PC-9 (cell line): Measurements from ENCODE around the gene SHF. TPM values are rescaled to one million over a fixed set of nuclear protein-coding genes. Genes with fewer than 3 reads are reported as not detected.
A peak's percentile ranks its signal among the peaks of the same experiment; 100 is the strongest.

Experiments
- BruUV-seq: library from RNA; stranded (reverse); fragments of 400-500 nt; replicated peaks from 2 replicates; lab custom pipeline; 2021; lab: Mats Ljungman, UMichigan
- CTCF ChIA-PET: fragments of 300-600 bp; sonication (Branson Sonifier 250); formaldehyde crosslinking; loops from one replicate; lab custom pipeline; 2022; ENCODE audit warnings: antibody characterized with exemption; lab: Charles Lee
- POLR2A ChIA-PET: fragments of 300-600 bp; sonication (Branson Sonifier 250); formaldehyde crosslinking; loops from one replicate; lab custom pipeline; 2022; ENCODE audit warnings: antibody characterized with exemption; ENCODE audit not compliant: unreplicated experiment; lab: Charles Lee
- DNase-seq, 2 experiments: peaks; one replicate each; pipeline versions ENCODE4 v3.0.0 to v3.0.0-alpha.2; 2015 to 2022; ENCODE audit warnings: mixed read lengths in 1 of 2
- H2AFZ ChIP-seq: fragments of 200-600 bp; sonication (generic); 2 replicates; pipeline ENCODE4 v1.8.1; 2017; ENCODE audit warnings: antibody characterized with exemption
- H3F3A ChIP-seq: fragments of 200-600 bp; sonication (generic); 2 replicates; pipeline ENCODE4 v1.8.1; 2017; ENCODE audit warnings: antibody characterized with exemption, mild to moderate bottlenecking, low read depth; ENCODE audit not compliant: insufficient read depth
- H3K27ac ChIP-seq: fragments of 200-600 bp; sonication (generic); 2 replicates; pipeline ENCODE4 v1.6.1; 2016; ENCODE audit warnings: mixed run types
- H3K27me3 ChIP-seq: fragments of 200-600 bp; sonication (generic); 2 replicates; pipeline ENCODE4 v1.6.1; 2016; ENCODE audit warnings: low read depth, mixed run types; ENCODE audit not compliant: insufficient read depth
- H3K36me3 ChIP-seq: fragments of 200-600 bp; sonication (generic); 2 replicates; pipeline ENCODE4 v1.6.1; 2016; ENCODE audit warnings: low read depth, mixed run types
- H3K4me1 ChIP-seq: fragments of 200-600 bp; sonication (generic); replicated peaks from 2 replicates; pipeline ENCODE4 v1.6.1; 2016; ENCODE audit warnings: mixed run types; ENCODE audit not compliant: insufficient read depth
- H3K4me2 ChIP-seq: fragments of 200-600 bp; sonication (generic); 2 replicates; pipeline ENCODE4 v1.6.1; 2017; ENCODE audit warnings: mixed run types
- H3K4me3 ChIP-seq: fragments of 200-600 bp; sonication (generic); 2 replicates; pipeline ENCODE4 v1.6.1; 2016; ENCODE audit warnings: mixed run types
- H3K79me2 ChIP-seq: fragments of 200-600 bp; sonication (generic); 2 replicates; pipeline ENCODE4 v1.6.1; 2017; ENCODE audit warnings: low read depth, mixed run types
- H3K9me2 ChIP-seq: fragments of 200-600 bp; sonication (generic); 2 replicates; pipeline ENCODE4 v1.8.1; 2017; ENCODE audit warnings: mild to moderate bottlenecking; ENCODE audit not compliant: insufficient read depth
- H3K9me3 ChIP-seq: fragments of 200-600 bp; sonication (generic); 2 replicates; pipeline ENCODE4 v1.8.1; 2016; ENCODE audit warnings: low read depth; ENCODE audit not compliant: insufficient read depth
- H4K20me1 ChIP-seq: fragments of 200-600 bp; sonication (generic); 2 replicates; pipeline ENCODE4 v1.8.1; 2017; ENCODE audit not compliant: insufficient read depth
- EZH2 ChIP-seq: fragments of 200-600 bp; sonication (generic); IDR thresholded peaks from 2 replicates; pipeline ENCODE4 v1.8.0; 2017; ENCODE audit warnings: antibody characterized with exemption, low read depth
- intact Hi-C: fragments of 100-400 bp; cut with micrococcal nuclease; formaldehyde crosslinking; loops from one replicate; pipeline ENCODE4 v1.10.0; 2022; ENCODE audit not compliant: unreplicated experiment
- total RNA-seq: library from RNA; stranded (reverse); gene quantifications from 2 replicates; pipeline ENCODE4 v1.2.3, GENCODE V29; 2021
- TF ChIP-seq, protein P1 (sequence below): fragments of 200-600 bp; sonication (generic); conservative IDR thresholded peaks from 2 replicates; pipeline ENCODE4 v1.6.1; 2017; ENCODE audit warnings: mixed run types, antibody characterized with exemption, mild to moderate bottlenecking, moderate library complexity

SHF gene
- total RNA-seq, 1 experiment from 2014 or later = 6.1 TPM

DNA sequence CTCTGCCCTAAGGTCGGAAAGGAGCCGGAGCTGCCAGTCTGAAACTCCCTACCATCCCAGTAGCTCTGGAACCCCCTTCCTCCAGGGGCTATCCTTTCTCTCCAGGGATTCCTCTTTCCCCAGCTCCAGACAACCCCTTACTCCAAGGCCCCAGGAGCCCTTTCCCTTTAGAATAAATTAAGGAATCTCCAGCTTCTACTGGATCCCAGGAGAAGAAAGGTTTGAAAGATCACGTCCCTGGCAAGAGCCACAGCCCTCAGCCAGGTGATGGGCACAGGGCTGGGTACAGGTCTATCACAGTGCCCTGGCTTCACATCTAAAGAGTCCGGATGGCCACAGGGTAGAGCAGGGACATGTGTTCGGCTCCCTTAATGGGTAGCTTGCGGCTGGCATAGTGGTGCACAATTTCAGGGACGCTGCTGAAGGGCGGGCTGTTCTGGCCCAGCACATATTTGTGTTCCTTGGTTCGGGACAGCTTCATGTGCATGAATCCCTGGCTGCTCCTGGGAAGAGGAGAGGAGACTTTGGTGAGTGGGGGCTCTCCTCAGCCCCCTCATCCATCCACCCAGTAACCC lies 20.0 kb downstream of the SHF start:
- Histone ChIP-seq H3K4me1 (peaks cover 6% of the 10 kb centered on the region), H3K4me2 (peak overlapping the region; percentile 74), H4K20me1 (no peaks in the 10 kb centered on the region), H3K36me3 (no peaks in the 10 kb centered on the region), H3K27ac (no peak overlapping the region), H3F3A (no peaks in the 10 kb centered on the region; the same call in 1 of the 2 replicates), H3K9me3 (no peaks in the 10 kb centered on the region), H3K27me3 (no peaks in the 10 kb centered on the region), H3K9me2 (no peaks in the 10 kb centered on the region), H2AFZ (peak overlapping the region; percentile 89; the same call in 1 of the 2 replicates), H3K4me3 (peak overlapping the region; percentile 62; the same call in 1 of the 2 replicates), H3K79me2 (no peaks in the 10 kb centered on the region)
- no TSS peak for BruUV-seq
- ChIA-PET POLR2A (interaction anchor here (0.6 to 0.7 kb wide), 2 partner anchors 21 to 112 kb away, joined by 3 to 4 read pairs; no protein-coding TSS in a partner anchor), CTCF (interaction anchor here (0.6 to 2.2 kb wide), 3 partner anchors 14 to 41 kb away, joined by 3 to 6 read pairs (median 5); no protein-coding TSS in a partner anchor)
- TF ChIP-seq, protein P1, sequence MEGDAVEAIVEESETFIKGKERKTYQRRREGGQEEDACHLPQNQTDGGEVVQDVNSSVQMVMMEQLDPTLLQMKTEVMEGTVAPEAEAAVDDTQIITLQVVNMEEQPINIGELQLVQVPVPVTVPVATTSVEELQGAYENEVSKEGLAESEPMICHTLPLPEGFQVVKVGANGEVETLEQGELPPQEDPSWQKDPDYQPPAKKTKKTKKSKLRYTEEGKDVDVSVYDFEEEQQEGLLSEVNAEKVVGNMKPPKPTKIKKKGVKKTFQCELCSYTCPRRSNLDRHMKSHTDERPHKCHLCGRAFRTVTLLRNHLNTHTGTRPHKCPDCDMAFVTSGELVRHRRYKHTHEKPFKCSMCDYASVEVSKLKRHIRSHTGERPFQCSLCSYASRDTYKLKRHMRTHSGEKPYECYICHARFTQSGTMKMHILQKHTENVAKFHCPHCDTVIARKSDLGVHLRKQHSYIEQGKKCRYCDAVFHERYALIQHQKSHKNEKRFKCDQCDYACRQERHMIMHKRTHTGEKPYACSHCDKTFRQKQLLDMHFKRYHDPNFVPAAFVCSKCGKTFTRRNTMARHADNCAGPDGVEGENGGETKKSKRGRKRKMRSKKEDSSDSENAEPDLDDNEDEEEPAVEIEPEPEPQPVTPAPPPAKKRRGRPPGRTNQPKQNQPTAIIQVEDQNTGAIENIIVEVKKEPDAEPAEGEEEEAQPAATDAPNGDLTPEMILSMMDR = peak; percentile 41; the same call in 1 of the 2 replicates
- no peak for TF ChIP-seq EZH2
- intact Hi-C loops = loop anchor here (1.0 kb wide), 2 partner anchors 31 to 290 kb away; no protein-coding TSS in a partner anchor
- DNase-seq = no peak

DNA sequence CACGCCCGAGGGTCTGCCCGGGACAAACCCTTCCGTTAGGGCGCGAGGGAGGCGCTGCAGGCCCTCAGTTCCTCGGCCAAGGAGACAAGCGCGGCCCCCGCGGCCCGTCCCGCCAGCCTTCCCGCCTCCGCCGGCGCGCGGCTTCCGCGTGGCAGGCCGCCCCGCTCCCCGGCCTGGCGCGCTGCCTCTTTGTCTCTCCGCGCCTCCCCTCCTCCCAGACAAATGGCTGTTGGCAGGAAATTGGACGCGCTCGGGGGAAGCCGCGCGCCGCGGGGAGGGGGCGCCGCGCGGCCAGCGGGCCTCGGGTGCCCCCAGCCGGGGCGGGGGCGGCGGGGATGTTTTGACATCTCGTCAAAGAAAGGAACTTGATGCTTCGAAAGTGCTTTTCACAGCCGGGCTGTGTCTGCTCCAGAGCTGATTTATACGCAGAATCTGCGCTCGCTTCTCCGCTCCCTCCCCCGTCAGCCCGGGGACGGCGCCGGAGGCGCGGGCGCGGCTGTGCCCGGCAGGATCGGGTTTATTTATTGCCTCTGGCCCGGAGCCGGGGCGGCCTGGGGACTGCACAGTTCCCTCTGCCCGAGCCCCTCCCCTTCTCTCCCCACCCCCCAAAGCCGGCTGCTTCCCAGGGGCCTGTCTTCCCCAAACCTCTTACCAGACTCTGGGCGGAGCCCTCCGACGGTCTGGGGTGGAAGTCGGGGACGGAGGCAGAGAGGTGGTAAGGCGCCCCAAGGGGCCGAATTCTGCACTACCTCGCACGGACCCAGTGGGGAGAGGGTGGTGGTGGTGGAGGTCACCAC lies 20.7 kb downstream of the SHF start:
- ChIA-PET POLR2A (interaction anchor here (0.6 to 0.7 kb wide), 2 partner anchors 20 to 112 kb away, joined by 3 to 4 read pairs; no protein-coding TSS in a partner anchor), CTCF (interaction anchor here (0.8 to 2.2 kb wide), 2 partner anchors 14 to 40 kb away, joined by 3 to 6 read pairs; no protein-coding TSS in a partner anchor)
- Histone ChIP-seq H2AFZ (peak overlapping the region; percentile 89), H3K79me2 (no peaks in the 10 kb centered on the region), H4K20me1 (no peaks in the 10 kb centered on the region), H3K4me3 (peak overlapping the region; percentile 62; the same call in 1 of the 2 replicates), H3K27ac (peak overlapping the region; percentile 32; the same call in 1 of the 2 replicates), H3F3A (no peaks in the 10 kb centered on the region; the same call in 1 of the 2 replicates), H3K4me1 (peaks cover 11% of the 10 kb centered on the region), H3K27me3 (no peaks in the 10 kb centered on the region), H3K4me2 (peak overlapping the region; percentile 74), H3K9me3 (no peaks in the 10 kb centered on the region), H3K36me3 (no peaks in the 10 kb centered on the region), H3K9me2 (no peaks in the 10 kb centered on the region)
- peak; percentile 57 to 79 for DNase-seq
- TF ChIP-seq, protein P1 = peak; percentile 71
- no peak for TF ChIP-seq EZH2
- intact Hi-C loops = loop anchor here (1.0 kb wide), 2 partner anchors 31 to 290 kb away; no protein-coding TSS in a partner anchor
- no TSS peak for BruUV-seq

DNA sequence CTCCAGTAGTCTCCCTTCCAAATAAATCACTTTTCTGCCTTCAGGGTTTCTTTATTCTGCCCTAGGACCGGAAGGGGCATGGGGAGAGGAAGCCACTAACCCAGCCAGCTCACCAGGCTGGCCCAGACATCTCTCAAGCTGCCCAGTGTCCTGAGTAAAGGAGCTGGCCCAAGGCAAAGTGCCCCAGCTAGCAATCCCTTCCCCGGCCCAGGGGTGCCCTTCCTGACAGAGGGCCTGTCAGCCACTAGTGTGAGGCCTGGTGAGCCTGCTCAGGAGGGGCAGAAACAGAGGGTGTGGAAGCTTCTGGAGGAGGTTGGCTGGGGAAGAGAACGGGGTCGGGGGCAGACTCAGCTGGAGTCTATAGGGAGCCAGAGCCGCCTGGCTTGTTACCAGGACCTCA lies 22.2 kb downstream of the SHF start:
- no peak overlapping the region for H3K27ac ChIP-seq

More for the DNA sequence above, 22.2 kb downstream of the SHF start:
- H2AFZ ChIP-seq = no peak overlapping the region
- no peaks in the 10 kb centered on the region for H4K20me1 ChIP-seq
- no peaks in the 10 kb centered on the region for H3K9me2 ChIP-seq
- no peaks in the 10 kb centered on the region for H3K9me3 ChIP-seq
- no peak overlapping the region for H3K4me2 ChIP-seq
- POLR2A ChIA-PET = no interaction called here
- no peaks in the 10 kb centered on the region for H3K27me3 ChIP-seq
- H3K79me2 ChIP-seq = no peaks in the 10 kb centered on the region
- peaks cover 11% of the 10 kb centered on the region for H3K4me1 ChIP-seq
- H3F3A ChIP-seq = no peaks in the 10 kb centered on the region; the same call in 1 of the 2 replicates
- CTCF ChIA-PET = interaction anchor here (0.6 kb wide), 1 partner anchor 32 kb away, joined by 18 read pairs; no protein-coding TSS in a partner anchor
- no TSS peak for BruUV-seq
- intact Hi-C loops = no loop called here
- H3K4me3 ChIP-seq = no peak overlapping the region
- no peak for DNase-seq
- H3K36me3 ChIP-seq = no peaks in the 10 kb centered on the region
- TF ChIP-seq, protein P1 = no peak
